Measurements from ENCODE around the gene MED9. TPM values are rescaled to one million over a fixed set of nuclear protein-coding genes. Genes with fewer than 3 reads are reported as not detected.
"Not testable (repeated sequence)": the region's sequence is repeated elsewhere in the genome, so short reads cannot be mapped to it uniquely, and the experiment has no call there.

Gene MED9
- total and polyA plus RNA-seq, 10 of the 15 experiments (the other 5 are each of a cell fraction or from before 2014, with no cell fraction given): 1.5 to 22.4 (median 14.8) TPM

GRCh38 chr17:17454700-17455099 is 22.1 kb upstream of the MED9 start:
- peak; percentile 23 for FAIRE-seq
- H3K36me3 ChIP-seq (ENCODE audit: control insufficient read depth in 2 of 2, insufficient read depth in 2 of 2, low read length in 1 of 2); H3K4me1 ChIP-seq (ENCODE audit: control insufficient read depth, insufficient read depth, low read length); H3K79me2 ChIP-seq (ENCODE audit: control insufficient read depth, insufficient read depth, low read length); H3K9ac ChIP-seq (ENCODE audit: control insufficient read depth, insufficient read depth, low read length); POLR2A ChIA-PET; RAD21 ChIA-PET (ENCODE audit: unreplicated experiment); H2AFZ ChIP-seq (ENCODE audit: control insufficient read depth, low read depth, low read length); H3K4me2 ChIP-seq (ENCODE audit: control insufficient read depth, insufficient read depth); H4K20me1 ChIP-seq (ENCODE audit: control insufficient read depth, insufficient read depth); H3K27ac ChIP-seq (ENCODE audit: control insufficient read depth, insufficient read depth); ATAC-seq; intact Hi-C loops (cut with micrococcal nuclease; ENCODE audit: unreplicated experiment); BruUV-seq (replicated peaks); H3K4me3 ChIP-seq; SMC1A ChIA-PET (ENCODE audit: uncharacterized antibody, unreplicated experiment); H3K9me3 ChIP-seq (replicated peaks; ENCODE audit: control insufficient read depth, insufficient read depth, low read length); in situ Hi-C loops (cut with MboI); H3K27me3 ChIP-seq (replicated peaks in 1 of 2; ENCODE audit: control insufficient read depth in 2 of 2, insufficient read depth in 2 of 2, low read length in 1 of 2); DNase-seq (ENCODE audit: low read depth, low spot score): not testable (repeated sequence)
- 0% methylated on average over 1 of the region's 1 CpG for WGBS (ENCODE audit: insufficient coverage, insufficient replicate concordance, low lambda C conversion rate, missing lambda C conversion rate)
- CTCF ChIA-PET: interaction anchor here (1.3 kb wide), 1 partner anchor 82 kb away, joined by 3 read pairs; no protein-coding TSS in a partner anchor

- CTCF ChIA-PET: interaction anchor here (1.2 to 1.3 kb wide), 2 partner anchors 26 to 83 kb away, joined by 3 read pairs; no protein-coding TSS in a partner anchor
- DNase-seq (ENCODE audit: low read depth, low spot score) (no peak), FAIRE-seq (no peak), ATAC-seq (no peak)
- POLR2A ChIA-PET: no interaction called here
- RAD21 ChIA-PET (ENCODE audit: unreplicated experiment): no interaction called here
- WGBS (ENCODE audit: insufficient coverage, insufficient replicate concordance, low lambda C conversion rate, missing lambda C conversion rate): 36% methylated on average over 4 of the region's 4 CpGs
- no TSS peak for BruUV-seq (replicated peaks)
- SMC1A ChIA-PET (ENCODE audit: uncharacterized antibody, unreplicated experiment): no interaction called here
- Histone ChIP-seq H4K20me1 (ENCODE audit: control insufficient read depth, insufficient read depth) (no peaks in the 10 kb centered on the region), H3K4me2 (ENCODE audit: control insufficient read depth, insufficient read depth) (no peak overlapping the region), H3K9ac (ENCODE audit: control insufficient read depth, insufficient read depth, low read length) (no peak overlapping the region), H3K9me3 (replicated peaks; ENCODE audit: control insufficient read depth, insufficient read depth, low read length) (no peaks in the 10 kb centered on the region), H3K4me3 (no peak overlapping the region), H3K27me3 (replicated peaks in 1 of 2; ENCODE audit: control insufficient read depth in 2 of 2, insufficient read depth in 2 of 2, low read length in 1 of 2) (0 out of 4 replicates have a peak, but pooled peaks cover 0 to 2% of the 10 kb centered on the region in 2 experiments), H3K27ac (ENCODE audit: control insufficient read depth, insufficient read depth) (no peak overlapping the region), H3K36me3 (ENCODE audit: control insufficient read depth in 2 of 2, insufficient read depth in 2 of 2, low read length in 1 of 2) (no peaks in the 10 kb centered on the region), H2AFZ (ENCODE audit: control insufficient read depth, low read depth, low read length) (no peak overlapping the region), H3K79me2 (ENCODE audit: control insufficient read depth, insufficient read depth, low read length) (no peaks in the 10 kb centered on the region), H3K4me1 (ENCODE audit: control insufficient read depth, insufficient read depth, low read length) (no peaks in the 10 kb centered on the region)
- in situ Hi-C loops (cut with MboI): no loop called here
- TF ChIP-seq ZBTB33 (IDR thresholded peaks at IDR 0.05) (no peak), SUZ12 (IDR thresholded peaks at IDR 0.05; ENCODE audit: unreplicated experiment) (no peak)
- intact Hi-C loops (cut with micrococcal nuclease; ENCODE audit: unreplicated experiment): no loop called here
Measured at GRCh38 chr17:17455173-17455572, 21.6 kb upstream of the MED9 start.
